GM21786 (cell line): ENCODE results near the gene TCHH.

Experiments used
- ATAC-seq: cut with Tn5 transposase; IDR thresholded peaks from one replicate; pipeline ENCODE4 v1.9.1; 2021; ENCODE audit not compliant: unreplicated experiment

TCHH gene

GRCh38 chr1:152067150-152067549 lies 48.1 kb downstream of the TCHH start:
- no peak for ATAC-seq

- no peak for ATAC-seq
These were observed 53.3 kb downstream of the TCHH start for GRCh38 chr1:152061952-152062351.
